ENCODE measurements around the gene CISD3.

DNA sequence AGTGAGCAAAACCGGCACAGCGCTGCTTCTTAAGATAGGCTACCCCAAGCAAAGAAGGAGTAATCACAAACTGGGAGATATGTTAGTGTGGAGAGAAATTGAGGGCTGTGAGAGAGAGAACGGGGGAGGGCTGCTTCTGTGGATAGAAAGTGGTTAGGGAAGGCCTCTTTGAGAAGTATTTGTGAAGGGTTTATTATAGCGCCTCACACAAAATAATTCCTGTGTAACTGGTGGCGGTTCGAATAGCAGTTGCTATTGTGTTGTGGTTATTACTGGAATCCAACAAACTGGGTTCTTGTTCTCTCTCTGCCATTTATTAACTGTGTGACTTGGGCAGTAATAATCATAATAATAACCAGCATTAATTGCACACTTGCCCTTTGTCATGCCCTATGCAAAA lies 9.2 kb upstream of the CISD3 start:
- no peak for TF ChIP-seq EZH2 (IDR thresholded peaks at IDR 0.05)
- no peak for TF ChIP-seq POLR2AphosphoS5 (IDR thresholded peaks at IDR 0.05; ENCODE audit: borderline replicate concordance, low read depth, low read length)
- no peak for TF ChIP-seq FOXP2 (optimal IDR thresholded peaks at IDR 0.05; ENCODE audit: control extremely low read depth, extremely low read length, insufficient read depth)

Measured in SK-N-MC (cell line).